AG04450 (cell line): Measurements from ENCODE around the gene ANP32A. TPM values are rescaled to one million over a fixed set of nuclear protein-coding genes. Genes with fewer than 3 reads are reported as not detected.

Source experiments
- CTCF ChIA-PET: fragments of 300-600, 350-600 bp; formaldehyde crosslinking; extraction: SDS; loops from one replicate; lab custom pipeline; 2022; ENCODE audit warnings: antibody characterized with exemption, inconsistent platforms; lab: Charles Lee
- POLR2A ChIA-PET: fragments of 350-600 bp; formaldehyde crosslinking; extraction: SDS; loops from one replicate; lab custom pipeline; 2021; ENCODE audit warnings: antibody characterized with exemption, inconsistent platforms; lab: Yijun Ruan, JAX
- DNase-seq: peaks from one replicate; pipeline ENCODE4 v3.0.0-alpha.2; 2011; ENCODE audit warnings: low read depth, low spot score
- H3K27ac ChIP-seq: one replicate; pipeline ENCODE4 v1.5.1; 2012; ENCODE audit warnings: low read depth, low read length, control low read depth
- H3K27me3 ChIP-seq: one replicate; pipeline ENCODE4 v1.6.0; 2012; ENCODE audit warnings: low read length; ENCODE audit not compliant: control insufficient read depth, insufficient read depth
- H3K4me3 ChIP-seq: 2 replicates; pipeline ENCODE4 v1.5.1; 2011; ENCODE audit warnings: mild to moderate bottlenecking, low read depth, low read length, control low read depth
- H3K9me3 ChIP-seq: 2 replicates; pipeline ENCODE4 v1.5.1; 2012; ENCODE audit warnings: low read length; ENCODE audit not compliant: control insufficient read depth, insufficient read depth
- polyA plus RNA-seq: library from polyadenylated mRNA; depleted of rRNA; stranded (reverse); fragments of >200 nt; gene quantifications from 2 replicates; pipeline ENCODE4 v1.2.3, GENCODE V29; 2011
- TF ChIP-seq, protein P1 (sequence below): IDR thresholded peaks from 2 replicates; pipeline ENCODE4 v1.5.1; 2011; ENCODE audit warnings: low read depth, low read length, control low read depth, inconsistent platforms

Gene ANP32A
- polyA plus RNA-seq, 1 experiment, result 69.4 TPM

DNA sequence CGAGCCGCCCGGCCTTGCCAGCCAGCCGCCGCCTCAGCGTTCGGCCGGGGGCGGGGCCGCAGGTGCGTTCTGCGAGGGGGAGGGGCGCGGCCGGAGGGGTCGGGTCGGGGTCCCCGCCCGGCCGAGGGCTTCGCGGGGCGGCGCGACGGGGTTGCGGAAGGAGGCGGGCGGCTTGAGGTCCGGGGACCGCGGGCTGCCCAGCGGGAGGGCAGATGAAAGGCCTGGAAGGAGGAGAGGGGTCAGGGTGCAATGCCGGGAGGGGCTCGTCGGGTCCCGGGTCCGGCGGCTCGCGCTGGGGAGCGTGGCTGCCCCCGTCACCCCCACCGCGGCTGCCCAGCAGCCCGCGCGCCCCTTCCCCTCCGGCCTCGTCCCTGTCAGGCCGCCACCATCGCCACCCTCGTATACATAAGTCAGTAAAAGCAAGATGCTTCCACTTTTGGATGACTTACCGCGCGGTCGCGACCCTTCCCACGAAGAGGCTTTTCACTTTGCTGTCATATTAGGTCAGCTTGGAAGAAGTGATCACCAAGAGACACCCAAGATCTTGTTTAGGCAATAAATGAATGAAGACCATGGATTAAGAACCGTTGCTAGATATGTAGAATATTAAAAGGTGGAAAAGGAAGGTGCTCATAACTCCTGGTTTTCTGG is 620 bp upstream of the ANP32A start:
- ChIA-PET CTCF (no interaction called here), POLR2A (no interaction called here)
- no peak for DNase-seq
- no peaks in the 10 kb centered on the region for H3K27me3 ChIP-seq
- H3K4me3 ChIP-seq, result peak overlapping the region; percentile 94
- H3K9me3 ChIP-seq, result peaks cover 8% of the 10 kb centered on the region; the same call in 1 of the 2 replicates
- TF ChIP-seq, protein P1, sequence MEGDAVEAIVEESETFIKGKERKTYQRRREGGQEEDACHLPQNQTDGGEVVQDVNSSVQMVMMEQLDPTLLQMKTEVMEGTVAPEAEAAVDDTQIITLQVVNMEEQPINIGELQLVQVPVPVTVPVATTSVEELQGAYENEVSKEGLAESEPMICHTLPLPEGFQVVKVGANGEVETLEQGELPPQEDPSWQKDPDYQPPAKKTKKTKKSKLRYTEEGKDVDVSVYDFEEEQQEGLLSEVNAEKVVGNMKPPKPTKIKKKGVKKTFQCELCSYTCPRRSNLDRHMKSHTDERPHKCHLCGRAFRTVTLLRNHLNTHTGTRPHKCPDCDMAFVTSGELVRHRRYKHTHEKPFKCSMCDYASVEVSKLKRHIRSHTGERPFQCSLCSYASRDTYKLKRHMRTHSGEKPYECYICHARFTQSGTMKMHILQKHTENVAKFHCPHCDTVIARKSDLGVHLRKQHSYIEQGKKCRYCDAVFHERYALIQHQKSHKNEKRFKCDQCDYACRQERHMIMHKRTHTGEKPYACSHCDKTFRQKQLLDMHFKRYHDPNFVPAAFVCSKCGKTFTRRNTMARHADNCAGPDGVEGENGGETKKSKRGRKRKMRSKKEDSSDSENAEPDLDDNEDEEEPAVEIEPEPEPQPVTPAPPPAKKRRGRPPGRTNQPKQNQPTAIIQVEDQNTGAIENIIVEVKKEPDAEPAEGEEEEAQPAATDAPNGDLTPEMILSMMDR, result no peak
- no peak overlapping the region for H3K27ac ChIP-seq

DNA sequence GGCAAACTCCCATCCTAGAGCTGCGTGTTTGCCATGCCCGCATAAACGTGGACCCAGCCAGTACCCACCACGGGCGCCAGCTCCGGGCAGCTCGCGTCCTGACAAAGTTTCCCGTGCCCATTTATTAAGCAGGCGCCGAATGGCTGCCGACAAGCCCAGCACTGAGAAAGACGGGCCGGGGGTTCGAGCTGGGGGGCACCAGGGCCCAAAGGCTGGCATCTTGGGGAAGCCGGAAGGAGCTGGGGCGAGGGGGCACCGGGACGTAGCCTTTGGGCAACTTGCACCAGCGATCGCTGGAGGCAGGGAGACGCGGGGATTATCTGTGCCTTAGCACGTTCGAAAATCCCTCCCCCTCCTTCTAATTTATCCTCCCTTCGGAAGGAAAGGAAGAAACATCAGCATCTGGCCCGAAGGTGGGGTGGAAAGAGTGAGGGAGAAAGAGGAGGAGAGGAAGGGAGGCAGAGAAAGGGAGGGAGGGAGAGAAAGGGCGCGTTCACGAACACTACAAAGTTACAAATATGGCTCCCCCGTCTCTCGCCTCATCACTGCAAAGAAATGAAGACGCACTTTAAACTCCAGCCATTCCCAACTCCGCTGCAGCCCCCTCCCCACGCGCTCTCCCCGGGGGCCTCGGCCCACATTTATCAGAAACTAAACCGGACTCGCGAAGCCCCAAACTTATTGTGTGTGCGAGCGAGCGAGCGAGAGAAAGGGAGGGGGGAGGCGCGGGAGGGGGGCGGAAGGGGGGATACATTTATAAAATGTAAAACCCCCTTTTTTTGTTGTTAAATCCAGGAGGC is 1.0 kb downstream of the ANP32A start:
- ChIA-PET CTCF (no interaction called here), POLR2A (no interaction called here)
- H3K27me3 ChIP-seq, result no peaks in the 10 kb centered on the region
- TF ChIP-seq, protein P1, result no peak
- H3K27ac ChIP-seq, result peak overlapping the region; percentile 88
- peak overlapping the region; percentile 94 for H3K4me3 ChIP-seq
- no peak for DNase-seq
- H3K9me3 ChIP-seq, result peaks cover 8% of the 10 kb centered on the region; the same call in 1 of the 2 replicates

- H3K27ac ChIP-seq, result peak overlapping the region; percentile 88
- peaks cover 8% of the 10 kb centered on the region; the same call in 1 of the 2 replicates for H3K9me3 ChIP-seq
- POLR2A ChIA-PET, result no interaction called here
- CTCF ChIA-PET, result no interaction called here
- TF ChIP-seq, protein P1, result no peak
- DNase-seq, result no peak
- no peaks in the 10 kb centered on the region for H3K27me3 ChIP-seq
- peak overlapping the region; percentile 94 for H3K4me3 ChIP-seq
Observed at GRCh38 chr15:68818769-68819494, 1.8 kb downstream of the ANP32A start.

GRCh38 chr15:68818066-68818768 is 2.5 kb downstream of the ANP32A start:
- Histone ChIP-seq H3K27me3 (no peaks in the 10 kb centered on the region), H3K4me3 (peak overlapping the region; percentile 94), H3K27ac (peak overlapping the region; percentile 84), H3K9me3 (peaks cover 8% of the 10 kb centered on the region; the same call in 1 of the 2 replicates)
- DNase-seq, result no peak
- POLR2A ChIA-PET, result no interaction called here
- CTCF ChIA-PET, result no interaction called here
- TF ChIP-seq, protein P1, result no peak
